ENCODE results near the gene SLCO4A1. TPM values are rescaled to one million over a fixed set of nuclear protein-coding genes. Genes with fewer than 3 reads are reported as not detected.

Gene SLCO4A1
- total and polyA plus RNA-seq, 4 donors: 4.7 to 152 (median 42.5) TPM

- DNase-seq (no peak), ATAC-seq (ENCODE audit: insufficient read depth, low FRiP score) (no peak)
- H3K4me3 ChIP-seq: peak overlapping the region; percentile 71
- peaks cover 0 to 42% (median 24%) of the 10 kb centered on the region in 3 donors for H3K27me3 ChIP-seq (ENCODE audit: control insufficient read depth in 3 of 3, insufficient read depth in 3 of 3, low read length in 2 of 3)
- H3K27ac ChIP-seq (ENCODE audit: low read depth in 1 of 2, low read length in 1 of 2): peak overlapping the region in 1 of 2 donors; percentile 40
- H3K9me3 ChIP-seq (ENCODE audit: control insufficient read depth in 4 of 4, insufficient read depth in 3 of 4, low read length in 3 of 4): peaks cover 0 to 2% (median 0%) of the 10 kb centered on the region in 4 donors
- H3K9ac ChIP-seq (ENCODE audit: insufficient read depth in 1 of 2, low read length in 2 of 2): no peak overlapping the region
- 53 to 74% methylated on average over 14 of the region's 14 CpGs for whole genome bisulfite sequencing, 2 donors
- TF ChIP-seq CTCF (IDR thresholded peaks at IDR 0.05; ENCODE audit: control extremely low read depth, extremely low read depth): no peak
- peaks cover 0 to 19% (median 0%) of the 10 kb centered on the region in 5 donors for H3K4me1 ChIP-seq (ENCODE audit: control insufficient read depth in 5 of 5, insufficient read depth in 5 of 5, low read length in 5 of 5)
- H3K36me3 ChIP-seq (ENCODE audit: control insufficient read depth in 4 of 4, insufficient read depth in 4 of 4, low read length in 4 of 4): peaks cover 0 to 1% (median 0%) of the 10 kb centered on the region in 4 donors
Measured at GRCh38 chr20:62643521-62644043, 1.3 kb downstream of the SLCO4A1 start.

- TF ChIP-seq CTCF (IDR thresholded peaks at IDR 0.05; ENCODE audit: control extremely low read depth, extremely low read depth): no peak
- ATAC-seq (ENCODE audit: insufficient read depth, low FRiP score) (no peak), DNase-seq (no peak)
- H3K36me3 ChIP-seq (ENCODE audit: control insufficient read depth in 4 of 4, insufficient read depth in 4 of 4, low read length in 4 of 4): peaks cover 0 to 1% (median 0%) of the 10 kb centered on the region in 4 donors
- WGBS, 2 donors: 85 to 92% methylated on average over 23 of the region's 23 CpGs
- H3K4me1 ChIP-seq (ENCODE audit: control insufficient read depth in 5 of 5, insufficient read depth in 5 of 5, low read length in 5 of 5): peaks cover 0 to 19% (median 0%) of the 10 kb centered on the region in 5 donors
- H3K9me3 ChIP-seq (ENCODE audit: control insufficient read depth in 4 of 4, insufficient read depth in 3 of 4, low read length in 3 of 4): peaks cover 0 to 2% (median 0%) of the 10 kb centered on the region in 4 donors
- peak overlapping the region; percentile 71 for H3K4me3 ChIP-seq
- H3K9ac ChIP-seq (ENCODE audit: insufficient read depth in 1 of 2, low read length in 2 of 2): no peak overlapping the region
- peak overlapping the region in 1 of 2 donors; percentile 11 for H3K27ac ChIP-seq (ENCODE audit: low read depth in 1 of 2, low read length in 1 of 2)
- H3K27me3 ChIP-seq (ENCODE audit: control insufficient read depth in 3 of 3, insufficient read depth in 3 of 3, low read length in 2 of 3): peaks cover 0 to 37% (median 24%) of the 10 kb centered on the region in 3 donors
Measured at GRCh38 chr20:62644044-62644795, 1.9 kb downstream of the SLCO4A1 start.

- WGBS, 2 donors: 66 to 69% methylated on average over 12 of the region's 12 CpGs
- DNase-seq: no peak
- peaks cover 0 to 2% (median 0%) of the 10 kb centered on the region in 4 donors for H3K9me3 ChIP-seq (ENCODE audit: control insufficient read depth in 4 of 4, insufficient read depth in 3 of 4, low read length in 3 of 4)
- no peak overlapping the region for H3K4me3 ChIP-seq
- no peak overlapping the region for H3K9ac ChIP-seq (ENCODE audit: insufficient read depth in 1 of 2, low read length in 2 of 2)
- no peak for TF ChIP-seq CTCF (IDR thresholded peaks at IDR 0.05; ENCODE audit: control extremely low read depth, extremely low read depth)
- H3K4me1 ChIP-seq (ENCODE audit: control insufficient read depth in 5 of 5, insufficient read depth in 5 of 5, low read length in 5 of 5): peaks cover 0 to 23% (median 0%) of the 10 kb centered on the region in 5 donors
- ATAC-seq (ENCODE audit: insufficient read depth, low FRiP score): no peak
- peak overlapping the region in 1 of 2 donors; percentile 11 for H3K27ac ChIP-seq (ENCODE audit: low read depth in 1 of 2, low read length in 1 of 2)
- H3K27me3 ChIP-seq (ENCODE audit: control insufficient read depth in 3 of 3, insufficient read depth in 3 of 3, low read length in 2 of 3): peaks cover 0 to 30% (median 24%) of the 10 kb centered on the region in 3 donors
- H3K36me3 ChIP-seq (ENCODE audit: control insufficient read depth in 4 of 4, insufficient read depth in 4 of 4, low read length in 4 of 4): peaks cover 0 to 1% (median 0%) of the 10 kb centered on the region in 4 donors
Measured at GRCh38 chr20:62644802-62645496, 2.6 kb downstream of the SLCO4A1 start.
